ENCODE results near the gene DEGS1.
A peak's percentile ranks its signal among the peaks of the same experiment; 100 is the strongest.
"Not testable (repeated sequence)": the region's sequence is repeated elsewhere in the genome, so short reads cannot be mapped to it uniquely, and the experiment has no call there.

Gene DEGS1

DNA sequence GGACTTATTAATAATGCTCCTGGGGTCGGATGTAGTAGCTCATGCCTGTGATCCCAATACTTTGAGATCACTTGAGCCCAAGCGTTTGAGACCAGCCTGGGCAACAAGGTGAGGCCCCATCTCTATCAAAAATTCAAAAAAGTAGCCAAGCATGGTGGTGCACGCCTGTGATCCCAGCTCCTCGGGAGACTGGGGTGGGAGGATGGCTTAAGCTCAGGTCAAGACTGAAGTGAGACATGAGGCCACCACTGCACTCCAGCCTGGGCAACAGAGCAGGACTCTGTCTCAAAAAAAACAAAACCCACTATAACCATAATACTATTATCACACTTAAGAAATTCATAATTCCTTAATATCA, 1.6 kb upstream of the DEGS1 start:
- DNase-seq: no peak

DNA sequence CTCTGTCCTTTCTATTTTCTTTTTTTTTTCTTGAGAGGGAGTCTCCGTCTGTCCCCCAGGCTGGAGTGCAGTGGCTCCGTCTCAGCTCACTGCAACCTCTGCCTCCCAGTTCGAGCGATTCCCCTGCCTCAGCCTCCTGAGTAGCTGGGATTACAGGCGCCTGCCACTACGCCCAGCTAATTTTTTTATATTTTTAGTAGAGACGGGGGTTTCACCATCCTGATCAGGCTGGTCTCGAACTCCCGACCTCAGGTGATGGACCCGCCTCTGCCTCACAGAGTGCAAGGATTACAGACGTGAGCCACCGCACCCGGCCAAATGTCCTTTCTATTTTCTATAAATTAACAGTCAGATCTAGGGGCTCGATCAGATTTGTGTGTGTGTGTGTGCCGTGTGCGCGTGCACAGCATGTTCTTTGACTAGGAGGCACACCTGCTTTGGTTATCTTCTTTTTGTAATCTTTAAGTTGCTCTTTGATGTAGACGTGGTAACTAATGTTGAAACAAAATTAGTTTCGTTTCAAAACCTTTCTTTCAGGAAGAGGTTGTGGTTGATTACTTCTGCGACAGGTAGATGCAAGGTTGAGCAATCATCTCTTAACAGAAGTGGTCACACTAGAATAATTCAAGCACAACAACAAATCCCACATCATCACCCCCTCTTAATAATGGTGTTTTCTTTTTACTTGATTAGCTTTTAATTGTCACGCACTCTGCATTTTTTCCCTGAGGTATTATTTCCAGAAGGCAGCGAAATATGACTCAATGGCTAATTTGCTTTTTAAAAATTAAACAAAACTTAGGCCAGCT, 779 bp upstream of the DEGS1 start:
- DNase-seq: peak; percentile 63

DNA sequence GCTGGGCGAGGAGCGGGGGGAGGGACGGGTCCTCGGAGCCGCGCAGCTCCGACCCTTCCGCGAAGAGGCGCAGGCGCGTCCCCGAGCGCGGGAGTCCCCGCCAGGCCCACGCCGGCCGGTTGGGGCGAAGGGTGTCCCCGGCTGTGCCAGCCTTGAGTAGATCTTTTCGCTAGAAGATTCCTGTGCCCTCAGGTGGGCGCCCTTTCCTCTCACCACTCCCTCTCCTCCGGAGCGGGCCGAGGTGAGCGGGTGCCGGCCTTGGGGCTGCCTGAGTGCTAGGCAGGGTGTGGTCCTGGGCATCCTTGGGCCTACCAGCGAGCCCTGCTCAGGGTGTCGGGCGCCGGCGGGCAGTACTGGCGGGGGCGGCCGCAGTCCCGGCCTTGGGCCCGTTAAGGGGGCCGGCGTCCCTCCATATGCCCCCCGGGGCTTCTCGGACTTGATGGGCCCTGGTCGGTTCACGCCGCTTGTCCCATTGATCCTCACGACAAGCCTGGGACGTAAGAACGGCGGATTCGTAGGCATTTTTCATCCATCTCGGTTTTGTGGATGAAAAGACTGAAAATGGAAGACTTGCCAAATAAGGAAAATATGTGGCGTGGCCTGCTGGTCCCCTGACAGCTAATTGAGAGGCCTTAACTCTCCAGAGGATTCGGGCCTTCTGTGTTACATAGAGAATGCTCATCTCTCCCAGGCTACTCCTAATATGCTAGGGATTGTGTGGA, 712 bp downstream of the DEGS1 start:
- peak; percentile 64 for DNase-seq

DNA sequence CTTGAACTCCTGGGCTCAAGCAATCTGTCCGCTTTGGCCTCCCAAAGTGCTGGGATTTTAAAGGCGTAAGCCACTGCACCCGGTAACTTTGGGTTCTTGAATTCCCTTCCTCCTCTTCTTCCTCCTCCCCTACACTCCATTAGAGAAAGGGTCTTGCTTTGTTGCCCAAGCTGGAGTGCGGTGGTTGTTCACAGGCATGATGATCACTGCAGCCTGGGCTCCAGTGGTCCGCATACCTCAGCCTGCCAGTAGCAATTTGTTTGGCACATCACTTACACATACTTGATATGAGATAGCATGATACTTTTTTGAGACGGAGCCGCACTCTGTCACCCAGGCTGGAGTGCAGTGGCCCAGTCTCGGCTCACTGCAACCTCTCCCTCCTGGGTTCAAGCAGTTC, 2.2 kb downstream of the DEGS1 start:
- no peak for DNase-seq

DNA sequence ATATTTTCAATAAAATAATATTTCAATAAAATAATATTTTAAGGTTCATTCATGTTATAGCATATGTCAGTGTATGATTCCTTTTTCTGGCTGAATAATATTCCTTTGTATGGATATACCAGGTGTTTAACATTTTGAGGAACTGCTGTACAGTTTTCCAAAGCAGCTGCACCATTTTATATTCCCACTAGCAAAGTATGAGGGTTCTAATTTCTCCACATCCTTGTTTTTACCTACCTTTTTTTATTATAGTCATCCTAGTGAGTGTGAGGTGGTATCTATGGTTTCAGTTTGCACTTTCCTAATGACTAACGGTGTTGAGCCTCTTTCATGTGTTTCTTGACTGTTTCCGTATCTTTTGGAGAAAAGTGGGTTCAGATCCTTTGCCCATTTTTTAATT, 5.2 kb downstream of the DEGS1 start:
- DNase-seq: no peak

DNA sequence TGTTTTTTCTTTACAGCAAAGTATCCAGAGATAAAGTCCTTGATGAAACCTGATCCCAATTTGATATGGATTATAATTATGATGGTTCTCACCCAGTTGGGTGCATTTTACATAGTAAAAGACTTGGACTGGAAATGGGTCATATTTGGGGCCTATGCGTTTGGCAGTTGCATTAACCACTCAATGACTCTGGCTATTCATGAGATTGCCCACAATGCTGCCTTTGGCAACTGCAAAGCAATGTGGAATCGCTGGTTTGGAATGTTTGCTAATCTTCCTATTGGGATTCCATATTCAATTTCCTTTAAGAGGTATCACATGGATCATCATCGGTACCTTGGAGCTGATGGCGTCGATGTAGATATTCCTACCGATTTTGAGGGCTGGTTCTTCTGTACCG, 6.5 kb downstream of the DEGS1 start:
- DNase-seq: no peak

DNA sequence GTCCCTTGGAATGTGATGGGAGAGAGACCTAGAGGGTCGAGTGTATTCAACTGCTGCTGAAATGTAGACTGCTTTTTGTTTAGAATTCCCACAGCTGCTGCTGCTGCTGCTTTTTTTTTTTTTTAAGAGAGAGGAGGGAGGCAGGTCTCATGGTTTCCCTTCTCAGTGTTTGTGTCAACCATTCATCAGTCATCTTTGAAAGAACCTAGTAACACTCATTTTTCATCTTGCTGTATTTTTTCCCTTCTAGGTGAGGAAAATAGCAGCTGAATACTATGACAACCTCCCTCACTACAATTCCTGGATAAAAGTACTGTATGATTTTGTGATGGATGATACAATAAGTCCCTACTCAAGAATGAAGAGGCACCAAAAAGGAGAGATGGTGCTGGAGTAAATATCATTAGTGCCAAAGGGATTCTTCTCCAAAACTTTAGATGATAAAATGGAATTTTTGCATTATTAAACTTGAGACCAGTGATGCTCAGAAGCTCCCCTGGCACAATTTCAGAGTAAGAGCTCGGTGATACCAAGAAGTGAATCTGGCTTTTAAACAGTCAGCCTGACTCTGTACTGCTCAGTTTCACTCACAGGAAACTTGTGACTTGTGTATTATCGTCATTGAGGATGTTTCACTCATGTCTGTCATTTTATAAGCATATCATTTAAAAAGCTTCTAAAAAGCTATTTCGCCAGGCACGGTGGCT, 9.2 kb downstream of the DEGS1 start:
- no peak for DNase-seq

DNA sequence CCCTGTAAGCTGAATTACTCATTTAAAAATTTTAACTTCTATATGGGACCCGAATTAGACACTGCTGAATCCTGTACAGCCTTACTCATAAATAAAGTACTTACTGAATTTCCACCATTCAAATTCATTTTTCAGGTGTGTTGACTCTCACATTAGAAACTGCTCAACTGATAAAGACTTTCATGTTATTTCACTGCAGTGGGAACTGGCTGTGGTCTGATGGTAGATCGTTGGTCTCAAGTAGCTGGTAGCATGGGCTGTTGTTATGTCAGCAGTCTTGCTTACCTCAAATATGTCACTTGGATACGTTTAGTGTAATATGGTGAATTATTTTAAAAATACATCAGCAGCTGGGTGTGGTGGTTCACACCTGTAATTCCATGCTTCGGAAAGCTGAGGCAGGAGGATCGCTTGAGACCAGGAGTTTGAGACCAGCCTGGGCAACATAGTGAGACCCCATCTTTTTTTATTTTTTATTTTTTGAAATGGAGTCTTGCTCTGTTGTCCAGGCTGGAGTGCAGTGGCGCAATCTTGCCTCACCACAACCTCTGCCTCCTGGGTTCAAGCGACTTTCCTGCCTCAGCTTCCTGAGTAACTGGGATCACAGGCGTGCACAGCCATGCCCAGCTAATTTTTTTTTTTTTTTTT, 10.4 kb downstream of the DEGS1 start:
- DNase-seq: no peak

DNA sequence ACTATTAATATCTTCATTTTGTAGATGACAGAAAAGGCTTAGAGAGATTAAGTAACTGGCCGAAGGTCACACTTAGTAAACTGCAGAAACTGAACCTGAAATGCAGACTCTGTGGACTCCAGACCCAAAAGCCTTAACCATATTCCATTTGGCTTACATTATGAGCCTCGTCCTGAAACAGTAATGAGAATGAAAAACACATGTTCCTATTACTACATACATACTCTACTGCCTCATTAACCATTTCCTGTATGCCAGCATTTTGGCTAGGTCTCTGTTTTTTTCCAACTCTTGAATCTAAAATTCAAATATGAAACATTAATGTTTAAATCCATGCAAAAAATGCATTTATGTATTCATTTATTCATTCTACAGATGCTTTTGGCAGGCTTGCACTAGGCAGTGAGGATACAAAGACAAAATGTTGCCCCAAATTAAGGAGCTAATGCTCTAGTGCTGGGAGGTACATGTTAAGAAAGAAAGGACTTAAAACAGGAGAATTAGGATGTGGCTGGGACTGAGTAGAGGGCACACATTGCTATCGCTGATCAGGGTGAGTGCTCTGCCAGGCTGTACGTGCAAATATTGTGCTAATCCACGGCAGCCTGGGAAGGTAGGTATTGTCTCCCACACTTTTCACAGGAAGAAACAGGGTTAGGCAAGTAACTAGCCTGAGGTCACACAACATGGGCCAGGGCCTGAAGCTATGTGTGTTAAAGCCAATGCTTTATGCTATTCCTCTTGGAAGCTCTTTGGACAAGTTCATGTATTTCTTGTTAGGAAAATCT, 14.0 kb downstream of the DEGS1 start:
- DNase-seq: no peak

DNA sequence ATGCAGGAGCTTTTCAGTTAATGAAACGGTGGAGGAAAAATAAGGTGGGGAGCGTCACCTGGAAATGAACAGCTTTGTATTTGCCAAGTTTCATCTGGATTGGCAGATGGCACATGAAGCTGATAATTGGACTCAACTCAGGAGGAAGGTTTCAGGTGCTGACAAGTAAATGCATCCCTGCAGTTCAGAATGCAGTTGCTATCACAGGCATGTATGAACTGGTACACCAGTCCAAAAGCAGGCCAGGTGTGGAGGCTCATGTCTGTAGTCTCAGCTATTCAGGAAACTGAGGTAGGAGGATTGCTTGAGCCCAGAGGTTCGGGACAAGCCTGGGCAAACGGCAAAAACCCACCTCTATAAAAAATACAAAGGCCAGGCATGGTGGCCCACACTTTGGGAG, 15.5 kb downstream of the DEGS1 start:
- no peak for DNase-seq

DNA sequence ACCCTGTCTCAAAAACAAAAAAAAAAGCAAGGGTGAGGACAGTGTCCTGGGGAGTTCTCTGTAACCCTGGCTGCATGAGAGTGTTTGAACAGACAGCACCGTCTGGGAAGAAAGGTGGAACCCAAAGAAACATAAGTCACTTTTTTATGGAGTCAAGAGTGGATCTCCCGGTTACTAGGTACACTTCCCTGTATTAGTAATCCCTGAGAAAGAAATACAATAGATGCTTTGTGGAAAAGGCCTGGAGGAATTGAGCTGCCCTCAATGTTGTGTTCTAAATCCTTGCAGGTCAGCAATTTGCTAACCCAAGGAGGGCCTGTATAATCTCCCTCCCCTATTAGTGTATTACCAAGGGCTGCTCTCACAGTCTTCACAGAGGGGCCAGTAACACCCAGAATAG, 16.6 kb downstream of the DEGS1 start:
- no peak for DNase-seq

DNA sequence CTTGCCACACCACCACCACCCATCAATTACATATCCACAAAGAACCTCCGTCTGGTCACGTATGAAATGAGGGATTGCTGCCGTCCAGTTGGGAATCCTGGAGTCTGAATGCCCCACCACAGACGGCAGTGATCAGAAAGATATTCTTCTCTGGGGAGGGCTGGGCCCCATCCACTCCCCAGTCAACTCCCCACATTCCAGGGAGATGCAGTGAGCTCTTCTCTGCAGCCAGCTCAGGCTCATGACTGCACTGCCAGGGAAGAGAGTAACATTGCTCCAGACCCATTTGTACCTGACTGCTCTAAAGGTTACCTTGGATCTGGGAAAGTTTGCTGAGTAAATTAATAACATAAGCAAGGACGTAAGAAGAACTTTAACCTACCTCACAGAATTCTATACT, 18.3 kb downstream of the DEGS1 start:
- no peak for DNase-seq

DNA sequence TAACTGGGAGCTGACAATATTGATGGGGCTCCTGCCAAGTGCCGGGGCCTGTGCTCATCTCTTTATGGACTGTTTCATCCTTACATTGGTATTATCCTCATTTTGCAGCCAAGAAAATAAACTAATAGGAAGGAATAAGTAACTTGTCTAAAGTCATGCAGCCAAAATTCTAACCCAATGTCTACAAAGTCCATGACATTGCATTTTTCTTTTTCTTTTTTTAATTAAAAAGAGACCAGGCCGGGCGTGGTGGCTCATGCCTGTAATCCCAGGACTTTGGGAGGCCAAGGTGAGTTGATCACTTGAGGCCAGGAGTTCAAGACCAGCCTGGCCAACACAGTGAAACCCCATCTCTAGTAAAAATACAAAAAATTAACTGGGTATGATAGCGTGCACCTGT, 18.8 kb downstream of the DEGS1 start:
- DNase-seq: no peak

DNA sequence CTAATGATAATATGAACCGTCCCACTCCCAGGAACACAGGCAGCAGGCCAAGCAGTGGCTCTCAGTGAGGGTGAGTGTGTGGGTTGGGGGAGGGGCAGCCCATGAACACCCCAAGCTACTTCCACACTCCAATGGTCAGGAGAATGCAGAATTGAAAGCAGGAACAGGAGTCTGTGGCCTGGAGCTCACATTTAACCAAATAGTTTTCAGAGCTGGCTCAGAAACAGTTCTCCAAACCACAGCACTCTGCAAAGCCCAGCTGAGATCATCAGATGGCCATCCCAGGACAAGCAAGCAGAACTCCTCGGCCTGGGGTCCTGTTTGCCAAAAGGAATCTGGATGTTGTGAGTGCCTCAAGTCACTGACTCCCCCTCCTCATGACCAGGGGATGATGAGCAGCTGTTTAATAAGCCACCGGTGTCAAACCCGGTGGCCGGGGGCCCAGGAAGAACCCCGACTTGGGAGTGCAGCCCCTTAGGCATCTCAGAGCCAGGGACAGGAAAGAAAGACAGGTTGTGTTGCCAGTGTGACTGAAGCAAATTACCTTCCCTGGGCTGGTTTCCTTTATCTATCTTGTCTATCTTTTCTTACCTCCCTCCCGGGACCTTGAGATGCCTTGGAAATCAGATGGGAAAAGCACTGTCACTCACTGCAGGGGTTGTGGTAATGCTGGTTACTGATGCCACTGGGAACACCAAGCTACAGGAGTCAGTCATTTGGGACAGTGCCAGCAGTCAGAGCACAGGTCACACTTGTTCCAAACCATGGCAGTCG, 20.4 kb downstream of the DEGS1 start:
- DNase-seq: no peak

DNA sequence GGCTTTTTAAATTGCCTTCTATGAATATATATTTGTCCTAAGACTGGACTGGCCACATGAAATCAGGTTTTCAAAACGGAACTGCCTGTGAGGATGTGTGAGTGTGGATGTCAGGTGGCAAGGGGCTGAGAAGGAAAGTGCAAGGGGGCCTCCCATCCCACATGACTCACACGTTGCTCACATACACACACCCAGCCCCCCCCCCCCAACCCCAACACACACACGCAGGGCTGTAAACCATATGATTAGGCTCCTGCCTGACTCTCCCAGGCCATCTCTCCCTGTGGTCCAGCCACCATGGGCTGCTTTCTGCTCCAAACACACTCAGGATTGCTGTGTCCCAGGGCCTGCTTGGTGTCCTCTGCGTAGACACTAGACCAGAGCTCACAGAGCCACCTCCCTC, 22.4 kb downstream of the DEGS1 start:
- DNase-seq: peak; percentile 59

DNA sequence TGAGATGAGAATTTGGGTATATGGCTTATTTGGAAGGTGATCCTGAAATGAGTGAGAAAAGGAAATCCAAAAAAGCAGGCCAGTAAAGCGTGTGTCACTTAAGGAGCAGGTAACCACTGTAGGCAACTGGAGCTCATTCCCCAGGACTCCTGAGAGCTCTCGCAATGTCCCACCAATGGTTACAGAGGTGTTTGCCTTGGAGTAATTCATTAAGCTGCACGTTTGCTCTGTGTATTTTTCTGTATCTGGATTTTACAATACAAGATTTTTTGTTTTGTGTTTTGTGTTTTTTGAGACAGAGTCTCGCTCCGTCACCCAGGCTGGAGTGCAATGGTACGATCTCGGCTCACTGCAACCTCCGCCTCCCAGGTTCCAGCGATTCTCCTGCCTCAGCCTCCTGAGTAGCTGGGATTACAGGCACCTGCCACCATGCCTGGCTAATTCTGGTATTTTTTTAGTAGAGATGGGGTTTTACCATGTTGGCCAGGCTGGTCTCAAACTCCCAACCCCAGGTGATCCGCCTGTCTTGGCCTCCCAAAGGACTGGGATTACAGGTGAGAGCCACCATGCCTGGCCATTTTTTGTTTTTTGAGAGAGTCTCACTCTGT, 23.0 kb downstream of the DEGS1 start:
- not testable (repeated sequence) for DNase-seq

DNA sequence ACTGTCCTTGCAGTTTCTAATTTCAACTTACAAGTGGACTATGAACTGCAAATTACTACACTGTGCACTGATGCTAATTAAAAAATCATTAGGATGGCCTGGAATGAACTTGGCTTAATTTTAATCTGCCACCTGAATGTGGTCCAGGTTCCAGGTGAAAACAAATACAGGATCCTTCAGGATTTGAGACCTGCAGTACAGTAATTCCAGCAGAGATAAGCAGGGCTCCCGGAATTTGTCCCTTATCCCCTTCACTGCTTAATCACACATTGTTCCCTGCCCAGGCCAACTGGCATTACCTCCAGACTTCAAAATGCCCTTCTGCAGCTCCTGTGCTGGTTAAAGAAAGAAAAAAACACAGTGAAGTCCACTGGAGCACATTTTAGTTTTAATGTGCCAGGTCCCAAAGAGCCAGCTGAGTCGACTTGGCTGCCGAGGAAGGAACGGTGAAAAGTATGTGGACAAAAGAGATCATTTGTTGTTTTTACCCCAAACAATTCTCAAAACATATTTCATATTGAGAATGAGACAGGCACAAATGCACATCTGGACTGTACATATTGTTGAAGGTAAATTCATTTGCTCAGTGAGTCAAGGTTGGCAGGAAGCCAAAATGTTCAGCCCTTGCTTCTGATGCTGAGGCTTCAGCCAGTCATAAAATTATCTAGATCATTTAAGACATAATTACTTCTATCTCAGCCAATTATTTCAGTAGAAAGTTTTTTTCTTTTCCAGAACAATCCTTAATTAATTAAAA, 28.3 kb downstream of the DEGS1 start:
- peak; percentile 27 for DNase-seq

DNA sequence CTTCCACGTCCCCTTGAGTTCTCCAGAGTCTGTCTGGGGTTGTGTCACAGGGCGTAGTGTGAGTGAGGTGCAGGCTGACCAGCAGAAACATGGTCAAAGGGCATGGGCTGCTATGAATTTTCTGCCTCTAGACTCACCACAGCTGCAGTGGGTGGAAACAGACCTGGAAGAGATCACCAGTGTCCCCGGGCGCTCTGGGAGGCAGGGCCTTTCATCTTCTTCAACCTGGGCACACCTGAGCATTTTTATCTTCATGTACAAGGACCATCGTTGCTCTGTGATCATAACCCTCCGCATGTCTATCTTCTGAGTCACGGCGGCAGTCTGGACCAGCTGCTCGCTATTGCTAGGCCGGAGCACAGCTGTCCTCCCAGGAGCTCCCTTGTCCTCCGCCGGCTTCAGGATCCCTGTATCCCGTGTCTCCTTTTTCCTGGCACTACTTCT, 29.6 kb downstream of the DEGS1 start:
- no peak for DNase-seq

DNA sequence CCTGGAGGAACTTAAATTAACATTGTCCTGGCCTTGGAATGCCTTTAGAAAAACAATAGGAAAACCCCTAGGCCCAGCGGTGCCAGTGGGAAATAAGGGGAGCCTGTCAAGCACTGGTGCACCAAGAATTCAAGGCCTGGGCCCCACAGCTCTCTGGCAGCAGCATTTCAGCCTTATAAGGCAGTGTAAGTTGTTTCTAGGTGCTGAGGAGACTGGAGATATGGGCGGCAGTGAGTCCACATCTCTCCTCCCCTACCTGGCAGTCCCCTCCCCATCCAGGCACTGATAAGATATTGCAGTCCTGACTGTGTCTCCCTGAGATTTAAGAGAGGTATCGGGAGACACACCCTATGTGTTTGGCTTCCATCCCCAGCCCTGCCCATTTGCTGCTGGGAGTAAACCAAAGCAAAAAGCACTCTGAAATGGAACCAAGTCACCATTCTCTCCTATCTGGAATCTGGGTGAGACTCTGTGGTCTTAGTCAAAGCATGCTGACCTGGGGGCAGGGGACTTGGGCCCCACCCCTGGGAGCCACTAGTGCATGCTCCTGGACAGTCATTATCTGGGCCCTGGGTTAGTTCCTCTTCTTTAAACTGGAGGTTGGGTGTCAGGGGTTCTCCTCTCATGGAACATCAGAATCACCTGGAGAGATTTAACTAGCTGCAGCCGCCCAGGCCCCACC, 30.5 kb downstream of the DEGS1 start:
- DNase-seq: no peak

DNA sequence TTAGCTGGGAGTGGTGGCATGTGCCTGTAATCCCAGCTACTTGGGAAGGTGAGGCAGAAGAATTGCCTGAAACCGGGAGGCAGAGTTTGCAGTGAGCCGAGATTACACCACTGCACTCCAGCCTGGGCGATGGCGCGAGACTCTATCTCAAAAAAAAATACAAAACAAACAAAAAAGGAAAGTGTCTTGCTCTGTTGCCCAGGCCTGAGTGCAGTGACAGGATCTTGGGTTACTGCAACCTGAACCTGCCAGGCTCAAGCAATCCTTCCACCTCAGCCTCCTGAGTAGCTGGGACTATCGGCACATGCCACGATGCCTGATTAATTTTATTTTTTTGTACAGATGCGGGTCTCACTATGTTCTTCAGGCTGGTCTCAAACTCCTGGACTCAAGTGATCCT, 33.3 kb downstream of the DEGS1 start:
- no peak for DNase-seq

Data from CD4-positive, alpha-beta T cell treated with Interleukin-17A for 4 hours (primary cell).